ENCODE data around the gene HSPB6. TPM values are rescaled to one million over a fixed set of nuclear protein-coding genes. Genes with fewer than 3 reads are reported as not detected.

The HSPB6 gene
- total RNA-seq, 1 donor = not detected

- Histone ChIP-seq H3K4me1 (ENCODE audit: insufficient read depth, low read length) (peaks cover 62% of the 10 kb centered on the region), H3K9me3 (ENCODE audit: low read depth, low read length) (no peaks in the 10 kb centered on the region), H3K27me3 (ENCODE audit: insufficient read depth, low read length) (no peaks in the 10 kb centered on the region), H3K4me3 (ENCODE audit: low read length) (peak overlapping the region; percentile 86)
Measured at GRCh38 chr19:35746087-35746462, 10.8 kb downstream of the HSPB6 start.

- Histone ChIP-seq H3K4me3 (ENCODE audit: low read length) (peak within 1 kb of the TSS; percentile 86), H3K4me1 (ENCODE audit: insufficient read depth, low read length) (peaks cover 66% of the 10 kb centered on the region), H3K27me3 (ENCODE audit: insufficient read depth, low read length) (no peaks in the 10 kb centered on the region), H3K9me3 (ENCODE audit: low read depth, low read length) (no peaks in the 10 kb centered on the region)
Measured at GRCh38 chr19:35745328-35746086, 11.3 kb downstream of the HSPB6 start, which contains the start of the genes PSENEN and U2AF1L4. Gene PSENEN, plus strand, starts transcription at chr19:35745651. Its CDS starts 280 bp downstream, at chr19:35745931. Gene U2AF1L4, minus strand, starts transcription at chr19:35745418. Its CDS starts 27 bp downstream, at chr19:35745391.

- peak overlapping the region; percentile 86 for H3K4me3 ChIP-seq (ENCODE audit: low read length)
- H3K27me3 ChIP-seq (ENCODE audit: insufficient read depth, low read length) = no peaks in the 10 kb centered on the region
- H3K9me3 ChIP-seq (ENCODE audit: low read depth, low read length) = no peaks in the 10 kb centered on the region
- H3K4me1 ChIP-seq (ENCODE audit: insufficient read depth, low read length) = peaks cover 73% of the 10 kb centered on the region
Measured at GRCh38 chr19:35744430-35745327, 12.2 kb downstream of the HSPB6 start.

- Histone ChIP-seq H3K4me1 (ENCODE audit: insufficient read depth, low read length) (peaks cover 70% of the 10 kb centered on the region), H3K9me3 (ENCODE audit: low read depth, low read length) (no peaks in the 10 kb centered on the region), H3K27me3 (ENCODE audit: insufficient read depth, low read length) (no peaks in the 10 kb centered on the region), H3K4me3 (ENCODE audit: low read length) (peak overlapping the region; percentile 86)
Measured at GRCh38 chr19:35743640-35744429, 13.0 kb downstream of the HSPB6 start.

- Histone ChIP-seq H3K4me1 (ENCODE audit: insufficient read depth, low read length) (peaks cover 67% of the 10 kb centered on the region), H3K9me3 (ENCODE audit: low read depth, low read length) (no peaks in the 10 kb centered on the region), H3K4me3 (ENCODE audit: low read length) (peak within 1 kb of the TSS; percentile 70), H3K27me3 (ENCODE audit: insufficient read depth, low read length) (no peaks in the 10 kb centered on the region)
Measured at GRCh38 chr19:35742121-35742724, 14.6 kb downstream of the HSPB6 start, which contains the start of gene IGFLR1. Gene IGFLR1, minus strand, starts transcription at chr19:35742452. Its CDS starts 1,272 bp downstream, at chr19:35741180.

DNA sequence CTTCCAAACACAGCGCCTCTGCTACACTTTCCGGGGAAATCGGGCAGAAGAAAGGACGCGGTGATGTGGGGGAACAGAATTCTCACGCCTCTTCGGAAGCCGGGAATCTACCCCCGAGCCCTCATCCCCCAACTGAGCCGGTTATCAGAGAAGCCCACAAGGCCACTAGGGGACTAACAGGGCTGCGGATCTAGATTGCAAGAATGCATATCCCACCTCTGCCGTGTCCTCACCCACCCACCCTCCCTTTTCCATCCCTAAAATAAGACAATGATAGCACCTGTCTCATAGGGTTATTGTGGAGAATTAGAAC is 15.7 kb downstream of the HSPB6 start:
- H3K4me1 ChIP-seq (ENCODE audit: insufficient read depth, low read length) = peaks cover 65% of the 10 kb centered on the region

DNA sequence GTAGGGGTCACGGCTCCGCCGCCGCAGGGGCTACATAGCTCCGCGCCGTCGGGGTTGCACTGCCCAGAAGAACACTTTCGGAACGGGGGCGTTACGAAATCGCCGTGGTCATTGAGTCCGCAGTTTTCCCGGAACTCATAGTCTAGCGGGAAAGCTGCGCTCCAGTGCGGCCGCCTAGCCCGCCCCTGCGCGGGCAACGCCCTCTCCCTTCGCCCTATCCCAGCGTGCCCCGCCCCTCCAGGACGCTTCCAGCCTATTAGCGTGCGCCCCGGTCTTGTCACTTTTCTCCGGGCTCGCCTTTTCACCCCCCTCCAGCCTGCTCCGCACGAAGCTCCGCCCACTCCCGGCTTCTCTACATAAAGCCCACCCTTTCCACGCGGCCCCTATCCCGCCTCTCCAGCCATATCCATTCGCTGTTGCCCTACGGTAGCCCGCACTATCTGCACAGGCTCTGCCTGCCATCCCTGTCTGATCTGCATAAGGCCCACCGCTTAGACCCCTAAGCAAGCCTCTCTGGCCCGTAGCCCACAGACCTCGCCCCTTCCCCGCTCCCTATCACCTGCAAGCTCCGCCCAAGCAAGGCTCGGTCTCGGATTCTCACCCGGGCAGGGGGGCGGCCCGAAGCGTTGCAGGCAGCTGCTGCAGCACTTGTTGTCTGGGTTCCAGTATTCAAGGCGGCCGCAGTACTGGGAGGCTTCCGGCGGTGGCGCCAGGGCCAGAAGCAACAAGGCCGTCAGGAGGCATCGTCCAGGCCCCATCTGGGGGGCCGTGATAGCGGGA is 16.2 kb downstream of the HSPB6 start:
- peak overlapping the region; percentile 70 for H3K4me3 ChIP-seq (ENCODE audit: low read length)
- H3K27me3 ChIP-seq (ENCODE audit: insufficient read depth, low read length) = no peaks in the 10 kb centered on the region
- H3K4me1 ChIP-seq (ENCODE audit: insufficient read depth, low read length) = peaks cover 60% of the 10 kb centered on the region
- H3K9me3 ChIP-seq (ENCODE audit: low read depth, low read length) = no peaks in the 10 kb centered on the region

More for the DNA sequence above, 15.7 kb downstream of the HSPB6 start:
- Histone ChIP-seq H3K27me3 (ENCODE audit: insufficient read depth, low read length) (no peaks in the 10 kb centered on the region), H3K9me3 (ENCODE audit: low read depth, low read length) (no peaks in the 10 kb centered on the region), H3K4me3 (ENCODE audit: low read length) (peak overlapping the region; percentile 70)

GRCh38 chr19:35740108-35740422 is 16.8 kb downstream of the HSPB6 start:
- no peaks in the 10 kb centered on the region for H3K27me3 ChIP-seq (ENCODE audit: insufficient read depth, low read length)
- H3K4me3 ChIP-seq (ENCODE audit: low read length) = peak overlapping the region; percentile 70
- H3K9me3 ChIP-seq (ENCODE audit: low read depth, low read length) = no peaks in the 10 kb centered on the region
- peaks cover 60% of the 10 kb centered on the region for H3K4me1 ChIP-seq (ENCODE audit: insufficient read depth, low read length)

DNA sequence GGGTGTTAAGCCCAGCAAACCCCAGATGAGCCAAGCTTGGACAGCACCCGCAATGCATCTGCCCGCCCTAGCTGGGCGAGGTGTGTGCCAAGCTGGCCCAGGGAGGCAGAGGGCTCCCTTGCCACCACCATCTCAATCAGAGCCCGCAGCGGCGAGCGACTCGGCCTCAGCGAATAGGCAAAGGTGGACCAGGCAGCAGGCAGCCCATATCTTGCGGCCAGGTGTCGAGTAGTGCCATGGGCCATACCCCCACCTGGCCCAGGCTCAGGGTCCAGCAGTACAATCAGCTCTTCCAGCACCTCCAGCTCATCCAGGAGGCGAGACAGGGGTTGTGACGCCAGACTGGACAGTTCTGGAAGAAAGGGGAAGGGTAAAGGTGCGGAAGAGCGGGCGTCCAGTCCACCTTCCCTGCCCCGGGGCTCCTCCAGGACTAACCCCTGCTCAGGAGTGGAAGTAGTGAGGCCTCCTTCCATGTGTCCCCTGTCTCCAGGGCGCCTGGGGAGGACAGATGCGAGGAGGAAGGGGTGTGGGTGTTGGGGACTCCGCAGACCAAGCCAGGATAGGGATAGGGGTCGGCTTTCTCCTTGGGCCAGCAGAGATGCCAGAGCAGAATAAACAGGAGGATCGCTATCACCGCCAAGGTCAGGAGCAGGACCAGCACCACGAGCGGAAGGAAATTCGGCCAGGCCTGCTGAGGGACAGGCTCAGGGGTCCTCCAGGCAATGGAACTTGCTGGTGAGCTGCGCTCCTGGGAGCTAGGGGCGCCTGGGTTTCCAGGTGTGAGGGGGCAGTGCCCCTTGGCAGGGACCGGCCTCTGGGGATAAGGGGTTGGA is 17.3 kb downstream of the HSPB6 start:
- Histone ChIP-seq H3K4me3 (ENCODE audit: low read length) (peak overlapping the region; percentile 70), H3K27me3 (ENCODE audit: insufficient read depth, low read length) (no peaks in the 10 kb centered on the region), H3K9me3 (ENCODE audit: low read depth, low read length) (no peaks in the 10 kb centered on the region), H3K4me1 (ENCODE audit: insufficient read depth, low read length) (peaks cover 58% of the 10 kb centered on the region)

- Histone ChIP-seq H3K27me3 (ENCODE audit: insufficient read depth, low read length) (no peaks in the 10 kb centered on the region), H3K9me3 (ENCODE audit: low read depth, low read length) (no peaks in the 10 kb centered on the region), H3K4me1 (ENCODE audit: insufficient read depth, low read length) (peaks cover 51% of the 10 kb centered on the region), H3K4me3 (ENCODE audit: low read length) (no peak overlapping the region)
Measured at GRCh38 chr19:35738887-35739229, 18.0 kb downstream of the HSPB6 start.

- Histone ChIP-seq H3K4me1 (ENCODE audit: insufficient read depth, low read length) (peaks cover 45% of the 10 kb centered on the region), H3K4me3 (ENCODE audit: low read length) (no peak overlapping the region), H3K9me3 (ENCODE audit: low read depth, low read length) (no peaks in the 10 kb centered on the region), H3K27me3 (ENCODE audit: insufficient read depth, low read length) (no peaks in the 10 kb centered on the region)
Measured at GRCh38 chr19:35738021-35738886, 18.6 kb downstream of the HSPB6 start.

- Histone ChIP-seq H3K4me1 (ENCODE audit: insufficient read depth, low read length) (peaks cover 35% of the 10 kb centered on the region), H3K4me3 (ENCODE audit: low read length) (no peak overlapping the region), H3K27me3 (ENCODE audit: insufficient read depth, low read length) (no peaks in the 10 kb centered on the region), H3K9me3 (ENCODE audit: low read depth, low read length) (no peaks in the 10 kb centered on the region)
Measured at GRCh38 chr19:35736913-35737886, 19.6 kb downstream of the HSPB6 start.
